Measurements from ENCODE around the gene PCDHGA6. TPM values are rescaled to one million over a fixed set of nuclear protein-coding genes. Genes with fewer than 3 reads are reported as not detected.

The PCDHGA6 gene
- total RNA-seq, 1 donor from 2014 or later: 1.2 TPM

DNA sequence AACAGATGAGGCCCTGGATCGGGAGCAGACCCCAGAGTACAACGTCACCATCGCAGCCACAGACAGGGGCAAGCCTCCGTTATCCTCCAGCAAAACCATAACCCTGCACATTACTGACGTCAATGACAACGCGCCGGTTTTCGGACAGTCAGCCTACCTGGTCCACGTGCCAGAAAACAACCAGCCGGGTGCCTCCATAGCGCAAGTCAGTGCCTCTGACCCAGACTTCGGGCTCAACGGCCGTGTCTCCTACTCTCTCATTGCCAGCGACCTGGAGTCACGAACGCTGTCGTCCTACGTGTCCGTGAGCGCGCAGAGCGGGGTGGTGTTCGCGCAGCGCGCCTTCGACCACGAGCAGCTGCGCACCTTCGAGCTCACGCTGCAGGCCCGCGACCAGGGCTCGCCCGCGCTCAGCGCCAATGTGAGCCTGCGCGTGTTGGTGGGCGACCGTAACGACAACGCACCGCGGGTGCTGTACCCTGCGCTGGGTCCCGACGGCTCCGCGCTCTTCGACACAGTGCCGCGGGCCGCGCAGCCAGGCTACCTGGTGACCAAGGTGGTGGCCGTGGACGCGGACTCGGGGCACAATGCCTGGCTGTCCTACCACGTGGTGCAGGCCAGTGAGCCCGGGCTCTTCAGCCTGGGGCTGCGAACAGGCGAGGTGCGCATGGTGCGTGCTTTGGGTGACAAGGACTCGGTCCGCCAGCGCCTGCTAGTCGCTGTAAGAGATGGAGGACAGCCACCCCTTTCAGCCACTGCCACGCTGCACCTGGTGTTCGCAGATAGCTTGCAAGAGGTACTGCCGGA is 45.6 kb downstream of the PCDHGA6 start:
- no peak for DNase-seq (ENCODE audit: low read depth in 2 of 2)

- peak; percentile 30 to 76 for DNase-seq (ENCODE audit: low read depth in 2 of 2)
These were observed 47.3 kb downstream of the PCDHGA6 start, which contains the start of gene PCDHGA11 for GRCh38 chr5:141420855-141421488. Gene PCDHGA11, plus strand, starts transcription at chr5:141421051. Its CDS starts 177 bp downstream, at chr5:141421228.

DNA sequence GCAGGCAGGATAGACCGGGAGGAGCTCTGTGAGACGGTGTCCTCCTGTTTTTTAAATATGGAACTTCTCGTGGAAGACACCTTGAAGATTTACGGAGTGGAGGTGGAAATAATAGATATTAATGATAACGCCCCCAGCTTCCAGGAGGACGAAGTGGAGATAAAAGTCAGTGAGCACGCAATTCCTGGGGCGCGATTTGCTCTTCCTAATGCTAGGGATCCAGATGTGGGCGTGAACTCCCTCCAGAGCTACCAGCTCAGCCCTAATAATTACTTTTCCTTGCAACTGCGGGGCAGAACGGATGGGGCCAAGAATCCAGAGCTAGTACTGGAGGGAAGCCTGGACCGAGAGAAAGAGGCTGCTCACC is 47.8 kb downstream of the PCDHGA6 start:
- no peak for DNase-seq (ENCODE audit: low read depth in 2 of 2)

DNA sequence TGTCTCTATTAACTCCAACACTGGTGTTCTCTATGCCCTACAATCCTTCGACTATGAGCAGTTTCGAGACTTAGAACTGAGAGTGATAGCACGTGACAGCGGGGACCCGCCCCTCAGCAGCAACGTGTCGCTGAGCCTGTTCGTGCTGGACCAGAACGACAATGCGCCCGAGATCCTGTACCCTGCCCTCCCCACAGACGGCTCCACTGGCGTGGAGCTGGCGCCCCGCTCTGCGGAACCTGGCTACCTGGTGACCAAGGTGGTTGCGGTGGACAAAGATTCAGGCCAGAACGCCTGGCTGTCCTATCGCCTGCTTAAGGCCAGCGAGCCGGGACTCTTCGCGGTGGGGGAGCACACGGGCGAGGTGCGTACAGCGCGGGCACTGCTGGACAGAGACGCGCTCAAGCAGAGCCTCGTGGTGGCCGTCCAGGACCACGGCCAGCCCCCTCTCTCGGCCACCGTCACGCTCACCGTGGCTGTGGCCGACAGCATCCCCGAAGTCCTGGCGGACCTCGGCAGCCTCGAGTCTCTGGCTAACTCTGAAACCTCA is 49.1 kb downstream of the PCDHGA6 start:
- no peak for DNase-seq (ENCODE audit: low read depth in 2 of 2)

DNA sequence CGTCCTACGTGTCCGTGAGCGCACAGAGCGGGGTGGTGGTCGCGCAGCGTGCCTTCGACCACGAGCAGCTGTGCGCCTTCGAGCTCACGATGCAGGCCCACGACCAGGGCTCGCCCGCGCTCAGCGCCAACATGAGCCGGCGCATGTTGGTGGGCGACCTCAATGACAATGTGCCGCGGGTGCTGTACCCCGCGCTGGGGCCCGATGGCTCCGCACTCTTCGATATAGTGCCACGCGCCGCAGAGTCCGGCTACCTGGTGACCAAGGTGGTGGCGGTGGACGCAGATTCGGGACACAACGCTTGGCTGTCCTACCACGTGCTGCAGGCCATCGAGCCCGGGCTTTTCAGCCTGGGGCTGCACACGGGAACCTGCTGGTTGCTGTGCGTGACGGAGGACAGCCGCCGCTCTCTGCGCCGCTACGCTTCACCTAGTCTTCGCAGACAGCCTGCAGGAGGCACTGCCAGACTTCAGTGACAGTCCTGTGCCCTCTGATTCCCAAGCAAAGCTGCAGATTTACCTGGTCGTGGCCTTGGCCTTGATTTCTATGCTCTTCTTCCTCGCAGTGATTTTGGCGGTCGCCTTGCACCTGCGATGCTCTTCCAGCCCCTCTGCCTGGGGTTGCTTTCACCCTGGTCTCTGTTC is 54.2 kb downstream of the PCDHGA6 start:
- no peak for DNase-seq (ENCODE audit: low read depth in 2 of 2)

Other genes starting within 250 kb of the PCDHGA6 start
- gene PCDHB5, start 238.7 kb upstream of the PCDHGA6 start, total RNA-seq: 0.51 and 1.4 TPM in 2 replicates
- under 0.01 and 0.13 TPM in 2 replicates for gene PCDHB6, start 223.8 kb upstream of the PCDHGA6 start, total RNA-seq
- gene PCDHB7, start 201.2 kb upstream of the PCDHGA6 start, total RNA-seq: 0.26 and 1.4 TPM in 2 replicates
- 0.38 and 0.51 TPM in 2 replicates for gene PCDHB8, start 196.1 kb upstream of the PCDHGA6 start, total RNA-seq
- 0.13 and 0.76 TPM in 2 replicates for gene PCDHB16, start 191.5 kb upstream of the PCDHGA6 start, total RNA-seq
- gene PCDHB9, start 186.7 kb upstream of the PCDHGA6 start, total RNA-seq: 0.13 and 0.25 TPM in 2 replicates
- 0.39 and 1.0 TPM in 2 replicates for gene PCDHB10, start 181.5 kb upstream of the PCDHGA6 start, total RNA-seq
- 0.13 and 0.89 TPM in 2 replicates for gene PCDHB11, start 174.3 kb upstream of the PCDHGA6 start, total RNA-seq
- gene PCDHB12, start 165.2 kb upstream of the PCDHGA6 start, total RNA-seq: 0.26 and 0.76 TPM in 2 replicates
- 0.51 and 1.9 TPM in 2 replicates for gene PCDHB13, start 160.0 kb upstream of the PCDHGA6 start, total RNA-seq
- gene PCDHB14, start 150.5 kb upstream of the PCDHGA6 start, total RNA-seq: 0.51 and 1.3 TPM in 2 replicates
- gene PCDHB15, start 128.5 kb upstream of the PCDHGA6 start, total RNA-seq: 0.26 and 0.76 TPM in 2 replicates
- under 0.01 and 0.13 TPM in 2 replicates for gene SLC25A2, start 69.8 kb upstream of the PCDHGA6 start, total RNA-seq
- gene TAF7, start 53.1 kb upstream of the PCDHGA6 start, total RNA-seq: 51.2 and 51.5 TPM in 2 replicates
- 0.26 and 0.51 TPM in 2 replicates for gene PCDHGA1, start 43.4 kb upstream of the PCDHGA6 start, total RNA-seq
- gene PCDHGA2, start 35.1 kb upstream of the PCDHGA6 start, total RNA-seq: 0.39 and 1.1 TPM in 2 replicates
- gene PCDHGA3, start 30.1 kb upstream of the PCDHGA6 start, total RNA-seq: 0.13 and 0.63 TPM in 2 replicates
- 0.39 and 1.1 TPM in 2 replicates for gene PCDHGB1, start 23.8 kb upstream of the PCDHGA6 start, total RNA-seq
- 0.90 and 2.1 TPM in 2 replicates for gene PCDHGA4, start 18.9 kb upstream of the PCDHGA6 start, total RNA-seq
- gene PCDHGB2, start 13.9 kb upstream of the PCDHGA6 start, total RNA-seq: 0.64 and 1.9 TPM in 2 replicates
- gene PCDHGA5, start 9.7 kb upstream of the PCDHGA6 start, total RNA-seq: 0.26 and 0.63 TPM in 2 replicates
- 1.9 and 3.8 TPM in 2 replicates for gene PCDHGB3, start 3.6 kb upstream of the PCDHGA6 start, total RNA-seq
- 0.64 and 1.5 TPM in 2 replicates for gene PCDHGA7, start 8.9 kb downstream of the PCDHGA6 start, total RNA-seq
- 6.4 and 10.6 TPM in 2 replicates for gene PCDHGB4, start 13.8 kb downstream of the PCDHGA6 start, total RNA-seq
- gene PCDHGA8, start 18.7 kb downstream of the PCDHGA6 start, total RNA-seq: 0.64 and 1.1 TPM in 2 replicates
- gene PCDHGB5, start 24.1 kb downstream of the PCDHGA6 start, total RNA-seq: 6.4 and 9.7 TPM in 2 replicates
- 1.4 and 2.4 TPM in 2 replicates for gene PCDHGA9, start 28.9 kb downstream of the PCDHGA6 start, total RNA-seq
- 1.5 and 2.7 TPM in 2 replicates for gene PCDHGB6, start 34.1 kb downstream of the PCDHGA6 start, total RNA-seq
- 3.0 and 6.2 TPM in 2 replicates for gene PCDHGA10, start 39.1 kb downstream of the PCDHGA6 start, total RNA-seq
- gene PCDHGB7, start 43.8 kb downstream of the PCDHGA6 start, total RNA-seq: 3.7 and 8.2 TPM in 2 replicates
- gene PCDHGA11, start 47.2 kb downstream of the PCDHGA6 start, total RNA-seq: 4.0 and 5.4 TPM in 2 replicates
- gene PCDHGA12, start 56.6 kb downstream of the PCDHGA6 start, total RNA-seq: 3.5 and 3.9 TPM in 2 replicates
- 12.3 and 15.6 TPM in 2 replicates for gene PCDHGC3, start 102.1 kb downstream of the PCDHGA6 start, total RNA-seq
- gene PCDHGC4, start 111.1 kb downstream of the PCDHGA6 start, total RNA-seq: 0.77 and 0.89 TPM in 2 replicates
- 0.26 and 0.51 TPM in 2 replicates for gene PCDHGC5, start 115.2 kb downstream of the PCDHGA6 start, total RNA-seq
- 41.1 and 43.0 TPM in 2 replicates for gene DIAPH1, start 245.1 kb downstream of the PCDHGA6 start, total RNA-seq